Measurements from ENCODE around the gene NOX5.

The NOX5 gene

GRCh38 chr15:68991723-68992122, 22.8 kb upstream of the NOX5 start:
- peak; percentile 59 for DNase-seq (ENCODE audit: low read depth)

- no peak for DNase-seq (ENCODE audit: low read depth)
Observed at GRCh38 chr15:68992696-68993095, 21.8 kb upstream of the NOX5 start.

GRCh38 chr15:68993276-68993675, 21.2 kb upstream of the NOX5 start:
- DNase-seq (ENCODE audit: low read depth) = no peak

- peak; percentile 57 for DNase-seq (ENCODE audit: low read depth)
Observed at GRCh38 chr15:68994149-68994548, 20.3 kb upstream of the NOX5 start.

GRCh38 chr15:68994981-68995761, 19.3 kb upstream of the NOX5 start:
- no peak for DNase-seq (ENCODE audit: low read depth)

GRCh38 chr15:68997050-68997449, 17.4 kb upstream of the NOX5 start:
- DNase-seq (ENCODE audit: low read depth) = no peak

GRCh38 chr15:68997930-68998777, 16.3 kb upstream of the NOX5 start:
- no peak for DNase-seq (ENCODE audit: low read depth)

- DNase-seq (ENCODE audit: low read depth) = no peak
Observed at GRCh38 chr15:68999091-68999490, 15.4 kb upstream of the NOX5 start.

GRCh38 chr15:69000091-69000490, 14.4 kb upstream of the NOX5 start:
- DNase-seq (ENCODE audit: low read depth) = no peak

- DNase-seq (ENCODE audit: low read depth) = no peak
Observed at GRCh38 chr15:69000725-69001503, 13.6 kb upstream of the NOX5 start.

- no peak for DNase-seq (ENCODE audit: low read depth)
Observed at GRCh38 chr15:69002783-69003182, 11.7 kb upstream of the NOX5 start.

- DNase-seq (ENCODE audit: low read depth) = no peak
Observed at GRCh38 chr15:69004011-69004410, 10.5 kb upstream of the NOX5 start.

- no peak for DNase-seq (ENCODE audit: low read depth)
Observed at GRCh38 chr15:69008056-69008455, 6.4 kb upstream of the NOX5 start.

- DNase-seq (ENCODE audit: low read depth) = no peak
Observed at GRCh38 chr15:69009341-69009740, 5.2 kb upstream of the NOX5 start.

- DNase-seq (ENCODE audit: low read depth) = no peak
Observed at GRCh38 chr15:69011641-69012040, 2.9 kb upstream of the NOX5 start.

- DNase-seq (ENCODE audit: low read depth) = no peak
Observed at GRCh38 chr15:69012761-69013364, 1.6 kb upstream of the NOX5 start.

- DNase-seq (ENCODE audit: low read depth) = no peak
Observed at GRCh38 chr15:69013726-69014406, 629 bp upstream of the NOX5 start.

GRCh38 chr15:69015591-69015990, 1.1 kb downstream of the NOX5 start:
- no peak for DNase-seq (ENCODE audit: low read depth)

- DNase-seq (ENCODE audit: low read depth) = no peak
Observed at GRCh38 chr15:69016021-69016595, 1.6 kb downstream of the NOX5 start.

- DNase-seq (ENCODE audit: low read depth) = no peak
Observed at GRCh38 chr15:69017978-69018377, 3.5 kb downstream of the NOX5 start.

GRCh38 chr15:69018951-69019350, 4.5 kb downstream of the NOX5 start:
- DNase-seq (ENCODE audit: low read depth) = no peak
